ENCODE measurements around the gene ZNF273. TPM values are rescaled to one million over a fixed set of nuclear protein-coding genes. Genes with fewer than 3 reads are reported as not detected.
"Not testable (repeated sequence)": the region's sequence is repeated elsewhere in the genome, so short reads cannot be mapped to it uniquely, and the experiment has no call there.

ZNF273 gene
- total RNA-seq, 1 experiment from 2014 or later = 8.4 TPM

- DNase-seq (ENCODE audit: low read depth) = no peak
- in situ Hi-C loops (cut with HindIII; ENCODE audit: low pct_unique_long_range_greater_than_20kb, low sequenced_read_pairs) = no loop called here
Measured at GRCh38 chr7:64914557-64914956, 11.5 kb downstream of the ZNF273 start.

DNA sequence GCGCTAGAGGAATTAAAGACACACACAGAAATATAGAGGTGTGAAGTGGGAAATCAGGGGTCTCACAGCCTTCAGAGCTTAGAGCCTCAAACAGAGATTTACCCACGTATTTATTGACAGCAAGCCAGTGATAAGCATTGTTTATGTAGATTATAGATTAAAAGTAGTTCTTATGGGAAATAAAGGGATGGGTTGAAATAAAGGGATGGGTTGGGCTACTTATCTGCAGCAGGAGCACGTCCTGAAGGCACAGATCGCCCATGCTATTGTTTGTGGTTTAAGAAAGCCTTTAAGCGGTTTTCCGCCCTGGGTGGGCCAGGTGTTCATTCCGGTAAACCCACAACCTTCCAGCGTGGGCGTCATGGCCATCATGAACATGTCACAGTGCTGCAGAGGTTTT lies 12.2 kb downstream of the ZNF273 start:
- DNase-seq (ENCODE audit: low read depth); in situ Hi-C loops (cut with HindIII; ENCODE audit: low pct_unique_long_range_greater_than_20kb, low sequenced_read_pairs): not testable (repeated sequence)

DNA sequence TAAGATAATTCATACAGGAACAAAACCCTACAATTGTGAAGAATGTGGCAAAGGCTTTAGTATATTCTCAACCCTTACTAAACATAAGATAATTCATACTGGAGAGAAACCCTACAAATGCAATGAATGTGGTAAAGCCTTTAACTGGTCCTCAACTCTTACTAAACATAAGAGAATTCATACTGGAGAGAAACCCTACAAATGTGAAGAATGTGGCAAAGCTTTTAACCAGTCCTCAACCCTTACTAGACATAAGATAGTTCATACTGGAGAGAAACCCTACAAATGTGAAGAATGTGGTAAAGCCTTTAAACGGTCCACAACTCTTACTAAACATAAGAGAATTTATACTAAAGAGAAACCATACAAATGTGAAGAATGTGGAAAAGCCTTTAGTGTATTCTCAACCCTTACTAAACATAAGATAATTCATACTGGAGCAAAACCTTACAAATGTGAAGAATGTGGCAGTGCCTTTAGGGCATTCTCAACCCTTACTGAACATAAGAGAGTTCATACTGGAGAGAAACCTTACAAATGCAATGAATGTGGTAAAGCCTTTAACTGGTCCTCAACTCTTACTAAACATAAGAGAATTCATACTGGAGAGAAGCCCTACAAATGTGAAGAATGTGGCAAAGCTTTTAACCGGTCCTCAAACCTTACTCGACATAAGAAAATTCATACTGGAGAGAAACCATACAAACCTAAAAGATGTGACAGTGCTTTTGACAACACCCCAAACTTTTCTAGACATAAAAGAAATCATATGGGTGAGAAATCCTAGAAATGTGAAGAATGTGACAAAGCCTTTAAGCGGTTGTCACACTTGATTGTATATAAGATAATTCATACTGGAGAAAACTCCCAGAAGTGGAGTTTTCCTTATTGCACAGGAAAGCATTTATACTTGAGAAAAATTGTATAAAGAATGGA lies 25.4 kb downstream of the ZNF273 start:
- DNase-seq (ENCODE audit: low read depth); in situ Hi-C loops (cut with HindIII; ENCODE audit: low pct_unique_long_range_greater_than_20kb, low sequenced_read_pairs): not testable (repeated sequence)

GRCh38 chr7:64934478-64934877 lies 31.4 kb downstream of the ZNF273 start:
- no peak for DNase-seq (ENCODE audit: low read depth)
- in situ Hi-C loops (cut with HindIII; ENCODE audit: low pct_unique_long_range_greater_than_20kb, low sequenced_read_pairs) = no loop called here

- in situ Hi-C loops (cut with HindIII; ENCODE audit: low pct_unique_long_range_greater_than_20kb, low sequenced_read_pairs) = no loop called here
- DNase-seq (ENCODE audit: low read depth) = no peak
Measured at GRCh38 chr7:64938540-64938939, 35.5 kb downstream of the ZNF273 start.

DNA sequence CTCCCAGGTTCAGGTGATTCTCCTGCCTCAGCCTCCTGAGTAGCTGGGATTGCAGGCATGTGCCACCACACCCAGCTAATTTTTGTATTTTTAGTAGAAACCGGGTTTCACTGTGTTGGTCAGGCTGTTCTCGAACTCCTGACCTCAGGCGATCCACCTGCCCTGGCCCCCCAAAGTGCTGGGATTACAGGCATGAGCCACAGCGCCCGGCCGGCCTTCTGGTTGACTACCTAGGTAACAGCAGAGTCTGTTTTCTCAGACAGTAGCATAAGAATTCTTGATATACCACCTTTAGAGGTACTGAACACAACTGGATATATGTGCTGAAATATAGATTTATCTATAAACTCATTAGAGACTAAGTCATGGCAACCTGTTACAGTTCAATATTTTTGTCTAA lies 36.9 kb downstream of the ZNF273 start:
- DNase-seq (ENCODE audit: low read depth); in situ Hi-C loops (cut with HindIII; ENCODE audit: low pct_unique_long_range_greater_than_20kb, low sequenced_read_pairs): not testable (repeated sequence)

DNA sequence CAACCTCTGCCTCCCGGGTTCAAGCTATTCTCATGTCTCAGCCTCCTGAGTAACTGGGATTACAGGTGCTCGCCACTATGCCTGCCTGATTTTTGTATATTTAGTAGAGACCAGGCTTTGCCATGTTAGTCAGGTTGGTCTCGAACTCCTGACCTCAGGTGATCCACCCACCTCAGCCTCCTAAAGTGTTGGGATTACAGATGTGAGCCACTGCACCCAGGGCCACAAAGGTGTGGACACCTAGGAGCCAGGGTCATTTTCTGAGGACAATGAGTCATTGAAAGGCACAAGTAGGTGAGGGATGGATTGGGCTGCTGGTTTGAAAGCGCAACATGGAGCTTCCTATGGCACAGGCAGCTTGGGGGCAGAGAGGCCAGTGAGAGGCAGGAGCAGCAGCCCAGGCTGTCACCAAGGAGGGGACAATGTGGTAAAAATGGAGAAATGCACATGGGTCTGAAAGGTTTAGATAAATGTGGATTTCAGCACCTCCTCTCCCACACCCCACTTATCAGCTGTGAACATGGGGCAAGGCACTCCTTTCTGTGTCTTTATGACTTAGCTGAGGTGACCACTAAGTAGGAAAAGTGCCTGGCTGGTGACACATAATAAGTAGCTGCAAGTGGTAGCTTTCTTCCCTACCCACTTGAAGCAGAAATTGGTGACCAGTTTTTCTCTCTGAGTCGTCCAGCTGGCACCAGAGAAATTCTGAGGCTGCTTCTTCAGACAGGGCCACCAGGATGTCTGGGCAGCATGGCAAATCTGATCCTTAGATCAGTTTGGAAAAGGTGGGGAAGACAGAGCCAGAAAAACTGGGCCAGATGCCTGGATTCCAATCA lies 41.8 kb downstream of the ZNF273 start:
- DNase-seq (ENCODE audit: low read depth); in situ Hi-C loops (cut with HindIII; ENCODE audit: low pct_unique_long_range_greater_than_20kb, low sequenced_read_pairs): not testable (repeated sequence)

GRCh38 chr7:64945503-64946175 lies 42.6 kb downstream of the ZNF273 start:
- DNase-seq (ENCODE audit: low read depth) = no peak
- in situ Hi-C loops (cut with HindIII; ENCODE audit: low pct_unique_long_range_greater_than_20kb, low sequenced_read_pairs) = no loop called here

DNA sequence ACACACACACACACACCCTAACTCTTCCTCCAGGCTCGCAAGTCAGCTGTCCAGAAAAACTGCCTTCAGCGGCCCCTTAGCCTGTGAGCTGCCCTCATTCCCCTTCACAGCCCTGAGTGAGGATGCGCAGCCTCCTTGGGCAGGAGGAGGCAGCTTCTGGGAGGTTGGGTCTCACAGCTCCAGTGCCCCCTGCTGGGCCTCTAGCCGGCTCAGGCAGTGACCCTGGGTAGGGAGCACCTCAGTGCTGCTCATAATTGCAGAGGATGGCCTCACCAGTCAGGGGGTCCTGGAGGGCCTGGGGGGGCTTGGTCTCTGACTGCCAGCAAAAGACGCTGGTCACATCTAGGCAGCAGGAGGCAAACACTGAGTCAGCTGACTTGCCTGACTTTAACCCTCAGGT lies 43.7 kb downstream of the ZNF273 start:
- in situ Hi-C loops (cut with HindIII; ENCODE audit: low pct_unique_long_range_greater_than_20kb, low sequenced_read_pairs) = no loop called here
- no peak for DNase-seq (ENCODE audit: low read depth)

GRCh38 chr7:64947252-64948000 lies 44.4 kb downstream of the ZNF273 start:
- in situ Hi-C loops (cut with HindIII; ENCODE audit: low pct_unique_long_range_greater_than_20kb, low sequenced_read_pairs) = no loop called here
- DNase-seq (ENCODE audit: low read depth) = no peak

GRCh38 chr7:64948774-64949173 lies 45.7 kb downstream of the ZNF273 start:
- DNase-seq (ENCODE audit: low read depth); in situ Hi-C loops (cut with HindIII; ENCODE audit: low pct_unique_long_range_greater_than_20kb, low sequenced_read_pairs): not testable (repeated sequence)

- DNase-seq (ENCODE audit: low read depth); in situ Hi-C loops (cut with HindIII; ENCODE audit: low pct_unique_long_range_greater_than_20kb, low sequenced_read_pairs): not testable (repeated sequence)
Measured at GRCh38 chr7:64950673-64951072, 47.6 kb downstream of the ZNF273 start.

- DNase-seq (ENCODE audit: low read depth) = peak; percentile 9
- in situ Hi-C loops (cut with HindIII; ENCODE audit: low pct_unique_long_range_greater_than_20kb, low sequenced_read_pairs) = no loop called here
Measured at GRCh38 chr7:64951250-64951848, 48.3 kb downstream of the ZNF273 start.

GRCh38 chr7:64959072-64959747 lies 56.1 kb downstream of the ZNF273 start:
- in situ Hi-C loops (cut with HindIII; ENCODE audit: low pct_unique_long_range_greater_than_20kb, low sequenced_read_pairs) = no loop called here
- no peak for DNase-seq (ENCODE audit: low read depth)

DNA sequence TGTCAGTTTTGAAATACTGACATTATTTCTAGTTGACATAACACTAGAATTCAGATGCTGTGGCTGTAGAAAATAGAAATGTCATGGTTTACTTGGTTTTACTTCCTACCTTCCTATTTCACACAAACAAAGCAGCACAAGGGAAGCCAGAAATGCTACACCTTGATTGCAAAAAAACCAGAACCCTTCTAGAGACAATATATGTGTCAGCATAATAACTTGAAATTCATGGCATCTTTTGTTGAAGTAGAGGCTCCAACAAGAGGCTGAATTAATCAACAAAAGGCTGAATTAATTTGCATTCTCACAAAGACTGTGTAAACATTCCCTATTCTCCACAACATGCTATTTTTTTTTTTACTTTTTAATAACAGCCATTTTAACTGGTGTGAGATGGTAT lies 62.5 kb downstream of the ZNF273 start:
- in situ Hi-C loops (cut with HindIII; ENCODE audit: low pct_unique_long_range_greater_than_20kb, low sequenced_read_pairs) = no loop called here
- DNase-seq (ENCODE audit: low read depth) = no peak

DNA sequence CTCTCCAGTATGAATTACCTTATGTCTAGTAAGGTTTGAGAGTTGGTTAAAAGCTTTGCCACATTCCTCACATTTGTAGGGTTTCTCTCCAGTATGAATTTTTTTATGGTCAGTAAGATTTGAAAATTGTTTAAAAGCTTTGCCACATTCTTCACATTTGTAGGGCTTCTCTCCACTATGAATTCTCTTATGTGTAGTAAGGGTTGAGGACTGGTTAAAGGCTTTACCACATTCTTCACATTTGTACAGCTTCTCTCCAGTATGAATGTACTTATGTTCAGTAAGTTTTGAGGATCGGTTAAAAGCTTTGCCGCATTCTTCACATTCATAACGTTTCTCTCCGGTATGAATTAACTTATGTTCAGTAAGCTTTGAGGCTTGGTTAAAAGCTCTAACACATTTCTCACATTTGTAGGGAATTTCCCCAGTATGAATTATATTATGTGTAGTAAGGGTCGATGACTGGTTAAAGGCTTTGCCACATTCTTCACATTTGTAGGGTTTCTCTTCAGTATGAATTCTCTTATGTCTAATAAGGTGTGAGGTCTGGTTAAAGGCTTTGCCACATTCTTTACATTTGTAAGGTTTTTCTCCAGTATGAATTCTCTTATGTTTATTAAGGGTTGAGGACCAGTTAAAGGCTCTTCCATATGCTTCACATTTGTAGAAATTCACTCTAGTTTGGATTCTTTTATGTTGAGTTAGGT lies 75.6 kb downstream of the ZNF273 start:
- DNase-seq (ENCODE audit: low read depth) = no peak
- in situ Hi-C loops (cut with HindIII; ENCODE audit: low pct_unique_long_range_greater_than_20kb, low sequenced_read_pairs) = no loop called here

All from Caki2 (cell line).